HG03175 (cell line): ENCODE measurements around the gene SEC31B.

ENCODE experiments used
- ATAC-seq: cut with Tn5 transposase; IDR thresholded peaks from one replicate; pipeline ENCODE4 v1.9.1; 2021; ENCODE audit warnings: mild to moderate bottlenecking, moderate library complexity; ENCODE audit not compliant: unreplicated experiment

SEC31B gene

GRCh38 chr10:100448951-100449350 lies 70.7 kb downstream of the SEC31B start:
- ATAC-seq: no peak

DNA sequence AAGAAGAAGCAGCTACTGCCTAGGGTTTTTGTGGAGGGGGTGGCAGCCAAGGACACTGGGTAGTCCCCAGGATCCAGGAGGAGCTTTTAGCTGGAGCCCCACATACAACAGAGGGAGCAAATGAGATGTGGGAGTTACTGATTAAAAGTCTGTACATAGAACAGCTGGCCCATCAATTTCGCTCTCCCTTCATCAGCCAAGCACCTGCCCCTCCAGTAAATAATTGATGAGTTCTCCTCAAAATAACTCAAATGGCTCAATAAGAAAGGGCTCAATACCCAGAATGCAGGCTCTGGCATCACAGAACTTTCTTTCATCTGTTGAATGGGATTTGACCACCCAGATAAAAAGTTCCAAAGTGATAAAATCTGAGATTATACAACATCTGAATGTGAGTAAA lies 72.0 kb downstream of the SEC31B start:
- no peak for ATAC-seq

DNA sequence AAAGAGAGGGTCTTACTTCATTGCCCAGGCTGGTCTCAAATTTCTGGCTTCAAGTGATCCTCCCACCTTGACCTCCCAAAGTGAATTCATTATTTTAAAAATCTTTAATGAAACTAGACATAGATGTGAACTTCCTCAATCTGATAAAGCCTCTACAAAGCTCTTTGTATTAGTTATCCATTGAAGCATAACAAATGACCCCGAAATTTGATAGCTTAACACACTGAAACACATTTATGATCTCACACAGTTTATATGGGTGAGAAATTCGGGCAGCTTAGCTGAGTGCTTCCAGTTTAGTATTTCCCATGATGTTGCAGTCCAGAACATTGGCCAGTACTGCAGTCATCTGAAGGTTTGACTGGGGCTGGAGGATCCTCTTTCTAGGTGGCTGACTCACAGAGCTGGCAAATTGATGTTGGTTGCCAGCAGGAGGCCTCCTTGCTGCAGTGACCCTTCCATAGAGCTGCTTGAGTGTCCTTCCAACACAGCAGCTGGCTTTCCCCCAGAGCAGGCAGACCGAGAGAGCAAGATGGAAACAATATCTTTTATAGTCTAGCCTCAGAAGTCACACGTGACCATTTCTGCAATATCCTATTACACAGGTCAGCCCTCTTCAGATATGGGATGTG lies 73.4 kb downstream of the SEC31B start:
- no peak for ATAC-seq

GRCh38 chr10:100442548-100442947 lies 77.1 kb downstream of the SEC31B start:
- no peak for ATAC-seq

GRCh38 chr10:100438674-100439315 lies 80.9 kb downstream of the SEC31B start:
- ATAC-seq: no peak
